Activated CD4-positive, alpha-beta T cell treated with anti-CD3 and anti-CD28 coated beads, Interleukin-2, amount 10 ng/mL, durations not matched to agents 7 days and 5 days (primary cell): ENCODE measurements around the gene DLX1. TPM values are rescaled to one million over a fixed set of nuclear protein-coding genes. Genes with fewer than 3 reads are reported as not detected.

Experiments used
- CTCF ChIA-PET: fragments of 350-600 bp; sonication (Branson Sonifier 250); formaldehyde crosslinking; loops from one replicate; lab custom pipeline; 2021; ENCODE audit warnings: antibody characterized with exemption; lab: Charles Lee
- POLR2A ChIA-PET: fragments of 350-600 bp; sonication (Branson Sonifier 250); formaldehyde crosslinking; loops from one replicate; lab custom pipeline; 2021; ENCODE audit warnings: antibody characterized with exemption; lab: Charles Lee
- DNase-seq: peaks from one replicate; pipeline ENCODE4 v3.0.0-alpha.2; 2020
- H3K27ac Mint-ChIP-seq: one replicate; pipeline ENCODE4 v1.8.0; 2021; ENCODE audit warnings: mild to moderate bottlenecking, moderate library complexity, mixed read lengths
- H3K27me3 Mint-ChIP-seq: one replicate; pipeline ENCODE4 v1.8.0; 2021; ENCODE audit warnings: mixed read lengths
- H3K36me3 Mint-ChIP-seq: one replicate; pipeline ENCODE4 v1.8.0; 2021; ENCODE audit warnings: low read depth, mixed read lengths
- H3K4me1 Mint-ChIP-seq: one replicate; pipeline ENCODE4 v1.8.0; 2021; ENCODE audit warnings: mixed read lengths
- H3K4me3 Mint-ChIP-seq: one replicate; pipeline ENCODE4 v1.8.0; 2021; ENCODE audit warnings: mild to moderate bottlenecking, moderate library complexity, mixed read lengths
- H3K9me3 Mint-ChIP-seq: one replicate; pipeline ENCODE4 v1.8.0; 2021; ENCODE audit warnings: mixed read lengths
- total RNA-seq, 2 experiments: library from RNA; stranded (reverse); gene quantifications; one replicate each; pipeline ENCODE4 v1.2.3, GENCODE V29; 2021

Gene DLX1
- total RNA-seq, 2 experiments from 2014 or later: not detected

GRCh38 chr2:172084395-172084644 lies 987 bp upstream of the DLX1 start:
- POLR2A ChIA-PET: no interaction called here
- Mint-ChIP-seq H3K4me3 (peak overlapping the region; percentile 57), H3K27me3 (peaks cover 95% of the 10 kb centered on the region), H3K36me3 (peaks cover 12% of the 10 kb centered on the region), H3K9me3 (no peaks in the 10 kb centered on the region), H3K27ac (peak overlapping the region; percentile 55), H3K4me1 (peaks cover 66% of the 10 kb centered on the region)
- DNase-seq: no peak
- CTCF ChIA-PET: interaction anchor here (2.0 to 2.7 kb wide), 2 partner anchors 15 to 22 kb away, joined by 6 to 8 read pairs; no protein-coding TSS in a partner anchor

GRCh38 chr2:172084645-172085459 lies 455 bp upstream of the DLX1 start:
- CTCF ChIA-PET: interaction anchor here (0.6 to 2.7 kb wide), 4 partner anchors 17 to 466 kb away, joined by 3 to 8 read pairs (median 3); partner anchors contain the start of gene DLX2
- H3K4me1 Mint-ChIP-seq: peaks cover 66% of the 10 kb centered on the region
- H3K27ac Mint-ChIP-seq: no peak overlapping the region
- peaks cover 12% of the 10 kb centered on the region for H3K36me3 Mint-ChIP-seq
- POLR2A ChIA-PET: no interaction called here
- H3K27me3 Mint-ChIP-seq: peaks cover 95% of the 10 kb centered on the region
- H3K9me3 Mint-ChIP-seq: no peaks in the 10 kb centered on the region
- H3K4me3 Mint-ChIP-seq: peak overlapping the region; percentile 57
- peak; percentile 53 for DNase-seq

GRCh38 chr2:172086241-172087206 lies 1.2 kb downstream of the DLX1 start:
- Mint-ChIP-seq H3K4me3 (peak overlapping the region; percentile 57), H3K9me3 (no peaks in the 10 kb centered on the region), H3K36me3 (peaks cover 6% of the 10 kb centered on the region), H3K27ac (peak overlapping the region; percentile 81), H3K4me1 (peaks cover 64% of the 10 kb centered on the region), H3K27me3 (peaks cover 94% of the 10 kb centered on the region)
- POLR2A ChIA-PET: no interaction called here
- CTCF ChIA-PET: interaction anchor here (1.0 to 2.7 kb wide), 4 partner anchors 10 to 20 kb away, joined by 3 to 9 read pairs (median 6); no protein-coding TSS in a partner anchor
- DNase-seq: peak; percentile 65

- no peak for DNase-seq
- Mint-ChIP-seq H3K36me3 (peaks cover 6% of the 10 kb centered on the region), H3K4me1 (peaks cover 63% of the 10 kb centered on the region), H3K27me3 (peaks cover 94% of the 10 kb centered on the region), H3K4me3 (peak overlapping the region; percentile 57), H3K27ac (peak overlapping the region; percentile 81), H3K9me3 (no peaks in the 10 kb centered on the region)
- POLR2A ChIA-PET: no interaction called here
- CTCF ChIA-PET: interaction anchor here (0.6 to 2.7 kb wide), 6 partner anchors 9 to 498 kb away, joined by 3 to 9 read pairs (median 4); no protein-coding TSS in a partner anchor
Measured at GRCh38 chr2:172087207-172087779, 2.0 kb downstream of the DLX1 start.

- Mint-ChIP-seq H3K4me3 (peak overlapping the region; percentile 57), H3K9me3 (no peaks in the 10 kb centered on the region), H3K27ac (peak overlapping the region; percentile 81), H3K27me3 (peaks cover 94% of the 10 kb centered on the region), H3K36me3 (peaks cover 6% of the 10 kb centered on the region), H3K4me1 (peaks cover 60% of the 10 kb centered on the region)
- ChIA-PET POLR2A (no interaction called here), CTCF (interaction anchor here (0.6 to 2.0 kb wide), 4 partner anchors 14 to 497 kb away, joined by 3 to 9 read pairs (median 4); no protein-coding TSS in a partner anchor)
- DNase-seq: peak; percentile 4
Measured at GRCh38 chr2:172087780-172088244, 2.5 kb downstream of the DLX1 start.

GRCh38 chr2:172088245-172089004 lies 3.1 kb downstream of the DLX1 start:
- H3K36me3 Mint-ChIP-seq: peaks cover 6% of the 10 kb centered on the region
- peaks cover 59% of the 10 kb centered on the region for H3K4me1 Mint-ChIP-seq
- H3K27ac Mint-ChIP-seq: peak overlapping the region; percentile 81
- peak; percentile 6 for DNase-seq
- POLR2A ChIA-PET: no interaction called here
- H3K27me3 Mint-ChIP-seq: peaks cover 95% of the 10 kb centered on the region
- H3K4me3 Mint-ChIP-seq: peak overlapping the region; percentile 57
- H3K9me3 Mint-ChIP-seq: no peaks in the 10 kb centered on the region
- CTCF ChIA-PET: interaction anchor here (1.1 to 1.3 kb wide), 2 partner anchors 14 to 19 kb away, joined by 3 to 4 read pairs; no protein-coding TSS in a partner anchor

GRCh38 chr2:172089005-172089504 lies 3.7 kb downstream of the DLX1 start:
- Mint-ChIP-seq H3K27ac (no peak overlapping the region), H3K36me3 (peaks cover 4% of the 10 kb centered on the region), H3K4me3 (no peak overlapping the region), H3K9me3 (no peaks in the 10 kb centered on the region), H3K27me3 (peaks cover 95% of the 10 kb centered on the region), H3K4me1 (peaks cover 59% of the 10 kb centered on the region)
- no peak for DNase-seq
- ChIA-PET CTCF (no interaction called here), POLR2A (no interaction called here)

- no peaks in the 10 kb centered on the region for H3K9me3 Mint-ChIP-seq
- ChIA-PET CTCF (interaction anchor here (4.6 kb wide), 1 partner anchor 14 kb away, joined by 45 read pairs; the partner anchor contains the start of gene DLX2), POLR2A (no interaction called here)
- no peak overlapping the region for H3K4me3 Mint-ChIP-seq
- no peak overlapping the region for H3K27ac Mint-ChIP-seq
- peaks cover 4% of the 10 kb centered on the region for H3K36me3 Mint-ChIP-seq
- DNase-seq: no peak
- peaks cover 53% of the 10 kb centered on the region for H3K4me1 Mint-ChIP-seq
- H3K27me3 Mint-ChIP-seq: peaks cover 92% of the 10 kb centered on the region
Measured at GRCh38 chr2:172089633-172090032, 4.3 kb downstream of the DLX1 start.

GRCh38 chr2:172090044-172090961 lies 5.0 kb downstream of the DLX1 start:
- no peaks in the 10 kb centered on the region for H3K9me3 Mint-ChIP-seq
- H3K4me3 Mint-ChIP-seq: no peak overlapping the region
- peak overlapping the region; percentile 62 for H3K27ac Mint-ChIP-seq
- POLR2A ChIA-PET: no interaction called here
- H3K36me3 Mint-ChIP-seq: peaks cover 5% of the 10 kb centered on the region
- peaks cover 50% of the 10 kb centered on the region for H3K4me1 Mint-ChIP-seq
- CTCF ChIA-PET: interaction anchor here (4.6 kb wide), 1 partner anchor 13 kb away, joined by 45 read pairs; the partner anchor contains the start of gene DLX2
- peaks cover 90% of the 10 kb centered on the region for H3K27me3 Mint-ChIP-seq
- peak; percentile 4 for DNase-seq

GRCh38 chr2:172091000-172091641 lies 5.8 kb downstream of the DLX1 start:
- Mint-ChIP-seq H3K27me3 (peaks cover 91% of the 10 kb centered on the region), H3K9me3 (no peaks in the 10 kb centered on the region), H3K4me3 (no peak overlapping the region), H3K4me1 (peaks cover 51% of the 10 kb centered on the region), H3K36me3 (peaks cover 3% of the 10 kb centered on the region), H3K27ac (no peak overlapping the region)
- ChIA-PET CTCF (interaction anchor here (1.2 to 4.6 kb wide), 2 partner anchors 12 to 38 kb away, joined by 3 to 45 read pairs; partner anchors contain the start of gene DLX2), POLR2A (interaction anchor here (0.6 kb wide), 1 partner anchor 398 kb away, joined by 5 read pairs; no protein-coding TSS in a partner anchor)
- DNase-seq: no peak
